ENCODE data around the gene SLC35A4. TPM values are rescaled to one million over a fixed set of nuclear protein-coding genes. Genes with fewer than 3 reads are reported as not detected.

SLC35A4 gene
- total RNA-seq, 2 donors from 2014 or later = 61.6 to 68.9 TPM

DNA sequence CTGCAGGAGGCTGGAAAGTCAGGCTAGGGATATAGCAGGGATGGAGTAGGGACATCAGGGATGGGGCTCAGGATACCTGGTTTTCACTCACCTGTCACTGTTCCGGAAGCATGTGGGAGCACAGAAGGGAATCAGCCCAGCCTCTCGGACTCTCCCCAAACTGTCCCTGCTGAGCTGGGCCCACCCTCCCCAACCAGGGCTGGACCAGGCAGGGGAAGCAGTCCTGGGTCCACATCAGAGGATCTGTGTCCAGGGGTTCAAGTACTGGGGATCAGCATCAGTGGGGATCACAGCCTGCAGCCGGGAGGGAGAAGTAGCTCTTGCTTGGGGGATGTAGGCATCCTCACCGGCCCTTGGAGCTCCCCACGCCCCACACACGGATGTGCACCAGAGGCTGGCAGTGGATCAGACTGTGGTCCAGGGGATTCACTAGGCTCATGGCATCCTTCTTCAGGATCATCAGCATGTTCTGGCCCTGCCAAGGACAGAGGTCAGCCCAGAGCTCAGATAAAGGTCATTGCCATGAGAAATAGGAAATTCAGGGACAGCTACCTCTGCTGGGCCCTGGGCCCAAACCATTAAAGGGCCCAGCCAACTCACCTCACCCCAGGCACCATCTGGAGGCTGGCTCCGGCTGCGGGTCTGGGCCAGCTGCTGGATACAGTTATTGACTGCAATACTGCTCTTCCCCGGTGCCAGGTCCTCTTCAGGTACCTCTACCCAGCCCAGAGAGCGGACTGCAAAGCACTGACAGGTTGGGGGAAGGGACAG, 2.7 kb upstream of the SLC35A4 start:
- 94 to 100% methylated on average over 4 to 10 of the region's 10 CpGs for WGBS, 2 experiments (ENCODE audit: insufficient coverage in 1 of 2, insufficient read length in 1 of 2)
- no peaks in the 10 kb centered on the region for H3K27me3 ChIP-seq (ENCODE audit: control insufficient read depth, insufficient read depth, low read length, poor library complexity, severe bottlenecking)
- TF ChIP-seq CTCF (conservative IDR thresholded peaks at IDR 0.05) = no peak
- Mint-ChIP-seq H3K4me1 (peaks cover 22% of the 10 kb centered on the region), H3K36me3 (ENCODE audit: low read depth) (peaks cover 14% of the 10 kb centered on the region), H3K27ac (no peak overlapping the region), H3K9me3 (no peaks in the 10 kb centered on the region), H3K4me3 (no peak overlapping the region), H3K27me3 (ENCODE audit: insufficient read depth) (no peaks in the 10 kb centered on the region)
- no peak overlapping the region for H3K9ac ChIP-seq (ENCODE audit: extremely low read depth, low read length, poor library complexity, severe bottlenecking)
- no peak overlapping the region for H3K4me3 ChIP-seq (ENCODE audit: low read length)
- peaks cover 22% of the 10 kb centered on the region for H3K36me3 ChIP-seq (ENCODE audit: control insufficient read depth, insufficient read depth, low read length)
- H3K9me3 ChIP-seq (ENCODE audit: control insufficient read depth, low read length) = no peaks in the 10 kb centered on the region
- no peak overlapping the region for H3K27ac ChIP-seq (ENCODE audit: low read depth, low read length)
- no peak for DNase-seq
- peaks cover 14% of the 10 kb centered on the region for H3K4me1 ChIP-seq (ENCODE audit: control insufficient read depth, insufficient read depth, low read length)

- peak overlapping the region; percentile 89 for H3K27ac Mint-ChIP-seq
- Histone ChIP-seq H3K27me3 (ENCODE audit: control insufficient read depth, insufficient read depth, low read length, poor library complexity, severe bottlenecking) (no peaks in the 10 kb centered on the region), H3K9me3 (ENCODE audit: control insufficient read depth, low read length) (no peaks in the 10 kb centered on the region), H3K9ac (ENCODE audit: extremely low read depth, low read length, poor library complexity, severe bottlenecking) (peak overlapping the region; percentile 84), H3K4me3 (ENCODE audit: low read length) (peak overlapping the region; percentile 93), H3K27ac (ENCODE audit: low read depth, low read length) (no peak overlapping the region), H3K36me3 (ENCODE audit: control insufficient read depth, insufficient read depth, low read length) (peaks cover 31% of the 10 kb centered on the region), H3K4me1 (ENCODE audit: control insufficient read depth, insufficient read depth, low read length) (peaks cover 14% of the 10 kb centered on the region)
- peak overlapping the region; percentile 99 for H3K4me3 Mint-ChIP-seq
- DNase-seq = no peak
- no peak for TF ChIP-seq CTCF (conservative IDR thresholded peaks at IDR 0.05)
- peaks cover 17% of the 10 kb centered on the region for H3K4me1 Mint-ChIP-seq
- no peaks in the 10 kb centered on the region for H3K27me3 Mint-ChIP-seq (ENCODE audit: insufficient read depth)
- peaks cover 26% of the 10 kb centered on the region for H3K36me3 Mint-ChIP-seq (ENCODE audit: low read depth)
- 87% methylated on average over 8 of the region's 8 CpGs; no CpG with 5 or more reads in 1 of the 2 experiments for WGBS, 2 experiments (ENCODE audit: insufficient coverage in 1 of 2, insufficient read length in 1 of 2)
- H3K9me3 Mint-ChIP-seq = no peaks in the 10 kb centered on the region
Observed at GRCh38 chr5:140563596-140563995, 1.0 kb upstream of the SLC35A4 start.

GRCh38 chr5:140565024-140565779, 574 bp downstream of the SLC35A4 start:
- DNase-seq = no peak
- no peak overlapping the region for H3K27ac ChIP-seq (ENCODE audit: low read depth, low read length)
- H3K4me3 ChIP-seq (ENCODE audit: low read length) = peak overlapping the region; percentile 93
- peaks cover 14% of the 10 kb centered on the region for H3K4me1 ChIP-seq (ENCODE audit: control insufficient read depth, insufficient read depth, low read length)
- H3K9me3 ChIP-seq (ENCODE audit: control insufficient read depth, low read length) = no peaks in the 10 kb centered on the region
- Mint-ChIP-seq H3K4me1 (peaks cover 17% of the 10 kb centered on the region), H3K27me3 (ENCODE audit: insufficient read depth) (no peaks in the 10 kb centered on the region), H3K27ac (peak overlapping the region; percentile 89), H3K4me3 (peak overlapping the region; percentile 99), H3K36me3 (ENCODE audit: low read depth) (peaks cover 20% of the 10 kb centered on the region), H3K9me3 (no peaks in the 10 kb centered on the region)
- no peak for TF ChIP-seq CTCF (conservative IDR thresholded peaks at IDR 0.05)
- 6 to 18% methylated on average over 5 to 13 of the region's 13 CpGs for WGBS, 2 experiments (ENCODE audit: insufficient coverage in 1 of 2, insufficient read length in 1 of 2)
- peaks cover 34% of the 10 kb centered on the region for H3K36me3 ChIP-seq (ENCODE audit: control insufficient read depth, insufficient read depth, low read length)
- peak overlapping the region; percentile 84 for H3K9ac ChIP-seq (ENCODE audit: extremely low read depth, low read length, poor library complexity, severe bottlenecking)
- H3K27me3 ChIP-seq (ENCODE audit: control insufficient read depth, insufficient read depth, low read length, poor library complexity, severe bottlenecking) = no peaks in the 10 kb centered on the region

All from endodermal cell (in vitro differentiated cells).